Stimulated activated naive CD4-positive, alpha-beta T cell (primary cell): ENCODE measurements around the gene NKX2-3.

Experiments
- DNase-seq, 6 experiments: peaks; one replicate each; lab custom pipeline; 2025; lab: John Stamatoyannopoulos, UW

The NKX2-3 gene

GRCh38 chr10:99582255-99582770, 49.6 kb downstream of the NKX2-3 start:
- DNase-seq, result no peak

GRCh38 chr10:99583687-99584086, 50.9 kb downstream of the NKX2-3 start:
- no peak for DNase-seq
